Measurements from ENCODE around the gene SYNM.
A peak's percentile ranks its signal among the peaks of the same experiment; 100 is the strongest.

Gene SYNM

DNA sequence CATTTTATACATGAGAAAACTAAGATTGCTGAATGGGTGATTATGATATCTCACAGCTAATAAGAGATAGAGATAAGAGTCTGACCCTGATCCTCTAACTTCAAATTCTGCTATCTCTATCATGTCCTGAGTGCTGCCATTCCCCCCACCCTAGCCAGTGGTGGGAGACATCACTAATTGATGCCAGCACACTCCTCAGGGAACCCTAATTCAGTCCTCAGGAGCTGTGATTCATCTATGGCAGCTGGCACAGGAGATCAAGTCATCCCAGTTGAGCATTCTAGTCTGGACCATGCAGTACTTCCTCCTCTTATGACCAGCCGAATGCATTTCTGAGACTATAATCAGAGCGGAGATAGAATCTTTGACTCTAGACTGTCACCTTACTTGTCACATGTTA, 71.9 kb downstream of the SYNM start:
- H3K4me3 ChIP-seq (replicated peaks; ENCODE audit: low read depth, low read length) = no peak overlapping the region
- DNase-seq (ENCODE audit: low read depth) = no peak
- TF ChIP-seq, protein P1, sequence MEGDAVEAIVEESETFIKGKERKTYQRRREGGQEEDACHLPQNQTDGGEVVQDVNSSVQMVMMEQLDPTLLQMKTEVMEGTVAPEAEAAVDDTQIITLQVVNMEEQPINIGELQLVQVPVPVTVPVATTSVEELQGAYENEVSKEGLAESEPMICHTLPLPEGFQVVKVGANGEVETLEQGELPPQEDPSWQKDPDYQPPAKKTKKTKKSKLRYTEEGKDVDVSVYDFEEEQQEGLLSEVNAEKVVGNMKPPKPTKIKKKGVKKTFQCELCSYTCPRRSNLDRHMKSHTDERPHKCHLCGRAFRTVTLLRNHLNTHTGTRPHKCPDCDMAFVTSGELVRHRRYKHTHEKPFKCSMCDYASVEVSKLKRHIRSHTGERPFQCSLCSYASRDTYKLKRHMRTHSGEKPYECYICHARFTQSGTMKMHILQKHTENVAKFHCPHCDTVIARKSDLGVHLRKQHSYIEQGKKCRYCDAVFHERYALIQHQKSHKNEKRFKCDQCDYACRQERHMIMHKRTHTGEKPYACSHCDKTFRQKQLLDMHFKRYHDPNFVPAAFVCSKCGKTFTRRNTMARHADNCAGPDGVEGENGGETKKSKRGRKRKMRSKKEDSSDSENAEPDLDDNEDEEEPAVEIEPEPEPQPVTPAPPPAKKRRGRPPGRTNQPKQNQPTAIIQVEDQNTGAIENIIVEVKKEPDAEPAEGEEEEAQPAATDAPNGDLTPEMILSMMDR (IDR thresholded peaks at IDR 0.05; ENCODE audit: low read length, missing control alignments) = no peak

DNA sequence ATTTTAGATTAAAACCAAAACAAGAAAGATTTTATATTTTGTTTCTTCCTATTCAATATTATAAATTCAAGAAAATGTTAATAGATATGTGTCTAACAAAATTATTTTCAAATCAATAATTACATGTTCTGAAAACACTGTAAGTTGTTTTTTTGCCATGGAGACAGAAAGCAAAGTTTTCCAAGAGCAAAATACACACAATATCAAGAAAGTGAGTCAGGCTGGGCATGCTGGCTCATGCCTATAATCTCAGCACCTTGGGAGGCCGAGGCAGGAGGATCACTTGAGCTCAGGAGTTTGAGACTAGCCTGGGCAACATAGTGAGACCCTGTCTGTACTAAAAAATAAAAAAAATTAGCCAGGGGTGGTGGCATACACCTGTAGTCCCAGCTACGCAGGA, 72.8 kb downstream of the SYNM start:
- TF ChIP-seq, protein P1 (IDR thresholded peaks at IDR 0.05; ENCODE audit: low read length, missing control alignments) = no peak
- no peak for DNase-seq (ENCODE audit: low read depth)
- H3K4me3 ChIP-seq (replicated peaks; ENCODE audit: low read depth, low read length) = no peak overlapping the region

DNA sequence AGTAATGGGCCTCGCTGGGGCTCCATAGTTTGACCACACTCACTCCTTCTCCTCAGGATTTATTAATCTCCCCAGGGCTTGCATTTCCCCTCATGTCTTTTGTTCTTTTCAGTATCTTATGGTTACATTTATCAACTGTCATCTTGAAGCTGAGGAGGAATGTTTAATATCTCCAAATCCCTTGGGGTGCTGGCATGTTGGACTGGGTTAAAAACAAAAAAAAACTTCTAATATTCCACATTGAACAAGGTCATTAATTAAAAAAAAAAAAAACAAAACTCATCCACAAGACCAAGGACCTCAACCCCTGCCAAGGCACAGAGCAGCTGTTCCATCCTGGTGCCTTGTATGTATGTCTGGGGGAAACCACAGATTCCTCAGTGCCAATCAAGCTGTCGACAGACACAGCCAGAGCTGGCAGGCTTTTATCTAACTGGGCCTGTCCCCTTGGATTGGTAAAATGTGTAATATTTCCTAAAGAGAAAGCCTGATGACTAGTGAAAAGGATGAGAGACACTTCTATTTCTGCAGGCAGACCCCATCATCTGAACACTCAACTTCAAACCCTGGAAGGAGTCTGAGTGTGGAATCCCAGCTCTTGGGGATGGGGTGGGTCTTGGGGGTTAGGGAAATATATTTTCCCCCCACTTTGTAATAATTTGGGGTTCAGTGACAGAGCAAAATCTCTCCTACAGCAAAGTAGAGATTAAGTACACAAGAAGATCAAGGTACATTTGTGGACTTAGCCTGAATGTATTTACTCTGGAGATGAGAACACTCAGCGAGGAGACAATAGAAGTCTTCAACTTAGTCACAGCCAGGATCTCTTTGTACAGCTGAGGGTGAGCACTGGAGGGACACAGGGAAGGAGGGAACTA, 75.4 kb downstream of the SYNM start:
- TF ChIP-seq, protein P1 (IDR thresholded peaks at IDR 0.05; ENCODE audit: low read length, missing control alignments) = no peak
- DNase-seq (ENCODE audit: low read depth) = peak; percentile 23
- no peak overlapping the region for H3K4me3 ChIP-seq (replicated peaks; ENCODE audit: low read depth, low read length)

DNA sequence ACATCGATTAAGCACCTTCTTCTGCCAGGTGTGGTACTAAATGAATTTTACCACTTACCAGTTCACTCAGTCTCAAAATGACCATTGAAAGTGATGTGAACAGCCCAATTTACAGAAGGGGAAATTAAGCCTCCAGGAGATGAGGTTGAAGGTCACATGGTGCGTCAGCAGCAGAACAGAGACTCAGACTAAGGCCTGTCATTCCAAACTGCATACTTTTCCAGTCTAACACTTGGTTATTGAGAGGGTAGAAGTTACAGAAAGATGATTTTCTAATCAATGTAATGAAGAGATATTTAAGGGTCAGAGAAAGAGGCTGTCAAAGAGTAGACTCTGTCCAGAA, 76.1 kb downstream of the SYNM start:
- DNase-seq (ENCODE audit: low read depth) = no peak
- TF ChIP-seq, protein P1 (IDR thresholded peaks at IDR 0.05; ENCODE audit: low read length, missing control alignments) = no peak
- no peak overlapping the region for H3K4me3 ChIP-seq (replicated peaks; ENCODE audit: low read depth, low read length)

DNA sequence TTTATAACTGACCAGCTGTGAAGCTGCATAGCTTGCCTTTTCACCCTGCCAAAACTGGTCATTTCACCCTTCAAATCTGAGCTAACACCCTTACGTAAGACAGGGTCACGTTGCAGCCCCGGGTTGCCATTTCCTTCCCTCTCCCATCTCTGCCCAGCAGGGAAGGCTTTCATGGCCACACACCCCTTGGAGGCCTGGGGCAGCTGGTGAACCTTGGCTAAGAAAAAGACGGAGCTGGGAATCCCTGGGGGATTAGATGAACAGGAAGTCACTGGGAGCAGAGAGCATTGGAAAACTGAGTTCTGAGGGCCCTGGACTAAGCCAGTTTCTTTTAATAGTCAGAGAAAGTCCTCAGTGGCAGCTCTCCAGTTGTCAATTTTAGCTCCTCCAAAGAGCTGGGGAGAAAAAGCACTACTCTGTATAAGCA, 76.7 kb downstream of the SYNM start:
- DNase-seq (ENCODE audit: low read depth) = no peak
- TF ChIP-seq, protein P1 (IDR thresholded peaks at IDR 0.05; ENCODE audit: low read length, missing control alignments) = no peak
- no peak overlapping the region for H3K4me3 ChIP-seq (replicated peaks; ENCODE audit: low read depth, low read length)

DNA sequence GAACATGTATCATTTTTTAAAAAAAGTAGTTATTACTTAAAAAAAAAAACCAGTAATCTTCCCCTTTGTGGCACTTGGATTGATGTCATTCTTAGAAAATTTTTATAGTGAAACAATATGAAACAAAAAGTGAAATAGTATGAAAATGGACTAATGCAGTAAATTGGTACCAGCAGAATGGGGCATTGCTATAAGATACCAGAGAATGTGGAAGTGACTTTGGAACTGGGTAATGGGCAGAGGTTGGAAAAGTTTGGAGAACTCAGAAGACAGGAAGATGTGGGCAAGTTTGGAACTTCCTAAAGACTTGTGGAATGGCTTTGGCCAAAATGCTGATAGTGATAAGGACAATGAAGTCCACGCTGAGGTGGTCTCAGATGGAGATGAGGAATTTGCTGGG, 77.9 kb downstream of the SYNM start:
- no peak for DNase-seq (ENCODE audit: low read depth)
- H3K4me3 ChIP-seq (replicated peaks; ENCODE audit: low read depth, low read length) = no peak overlapping the region
- TF ChIP-seq, protein P1 (IDR thresholded peaks at IDR 0.05; ENCODE audit: low read length, missing control alignments) = no peak
